SK-N-SH (cell line): Measurements from ENCODE around the gene EGF. TPM values are rescaled to one million over a fixed set of nuclear protein-coding genes. Genes with fewer than 3 reads are reported as not detected.

Source experiments
- CTCF ChIA-PET: fragments of 300-600, 350-600 bp; formaldehyde crosslinking; extraction: SDS; loops from one replicate; lab custom pipeline; 2021; lab: Yijun Ruan, JAX
- POLR2A ChIA-PET: fragments of 350-600 bp; sonication (Branson Sonifier 250); formaldehyde crosslinking; extraction: SDS; loops from one replicate; lab custom pipeline; 2020; ENCODE audit warnings: antibody characterized with exemption, inconsistent platforms; lab: Yijun Ruan, JAX
- DNase-seq: peaks from one replicate; pipeline ENCODE4 v3.0.0; 2012
- H2AFZ ChIP-seq: fragments of 200-600 bp; sonication (generic); 2 replicates; pipeline ENCODE4 v1.8.1; 2016; ENCODE audit warnings: antibody characterized with exemption, mild to moderate bottlenecking, low read depth
- H3F3A ChIP-seq: fragments of 200-600 bp; sonication (generic); replicated peaks from 2 replicates; pipeline ENCODE3; 2016; ENCODE audit warnings: antibody characterized with exemption, mild to moderate bottlenecking; ENCODE audit not compliant: insufficient read depth
- H3K27ac ChIP-seq, 2 experiments: fragments of 200-500 bp in 1 of 2; fragments of 200-600 bp in 1 of 2; sonication (Bioruptor generic) in 1 of 2; sonication (generic), shearing (Covaris generic) in 1 of 2; 2 replicates each; pipeline versions ENCODE4 v1.5.1 to v1.6.1; 2014 to 2016; ENCODE audit warnings: low read depth in 2 of 2, inconsistent platforms in 1 of 2, low read length in 1 of 2, mild to moderate bottlenecking in 1 of 2, mixed read lengths in 1 of 2
- H3K27me3 ChIP-seq: fragments of 200-600 bp; sonication (generic), shearing (Covaris generic); 2 replicates; pipeline ENCODE4 v1.6.1; 2016; ENCODE audit warnings: mixed run types; ENCODE audit not compliant: insufficient read depth
- H3K36me3 ChIP-seq, 2 experiments: fragments of 200-500 bp in 1 of 2; fragments of 200-600 bp in 1 of 2; sonication (Bioruptor generic) in 1 of 2; sonication (generic) in 1 of 2; replicated peaks in 1 of 2; 2 replicates each; pipeline versions ENCODE3 to v1.5.1; 2014 to 2016; ENCODE audit warnings: low read length in 1 of 2, mild to moderate bottlenecking in 1 of 2; ENCODE audit not compliant: insufficient read depth in 2 of 2, control insufficient read depth in 1 of 2
- H3K4me1 ChIP-seq, 2 experiments: fragments of 200-500 bp in 1 of 2; fragments of 200-600 bp in 1 of 2; sonication (Bioruptor generic) in 1 of 2; sonication (generic), shearing (Covaris generic) in 1 of 2; 2 replicates each; pipeline versions ENCODE4 v1.5.1 to v1.6.1; 2014 to 2016; ENCODE audit warnings: low read depth in 1 of 2, low read length in 1 of 2, mixed run types in 1 of 2; ENCODE audit not compliant: insufficient read depth in 2 of 2, control insufficient read depth in 1 of 2
- H3K4me2 ChIP-seq: fragments of 200-600 bp; sonication (generic), shearing (Covaris generic); 2 replicates; pipeline ENCODE4 v1.6.1; 2017; ENCODE audit warnings: mixed run types
- H3K4me3 ChIP-seq, 2 experiments: fragments of 200-500 bp in 1 of 2; fragments of 200-600 bp in 1 of 2; sonication (Bioruptor generic) in 1 of 2; sonication (generic), shearing (Covaris generic) in 1 of 2; 2 replicates each; pipeline versions ENCODE4 v1.5.1 to v1.8.1; 2014 to 2016; ENCODE audit warnings: low read depth in 2 of 2, inconsistent platforms in 1 of 2, low read length in 1 of 2, mild to moderate bottlenecking in 1 of 2, mixed read lengths in 1 of 2, moderate library complexity in 1 of 2
- H3K79me2 ChIP-seq: fragments of 200-600 bp; sonication (generic); 2 replicates; pipeline ENCODE4 v1.8.1; 2017; ENCODE audit warnings: mild to moderate bottlenecking; ENCODE audit not compliant: insufficient read depth
- H3K9ac ChIP-seq: fragments of 200-600 bp; sonication (generic); 2 replicates; pipeline ENCODE4 v1.6.1; 2017; ENCODE audit warnings: mixed run types
- H3K9me2 ChIP-seq: fragments of 200-600 bp; sonication (generic); 2 replicates; pipeline ENCODE4 v1.6.1; 2017; ENCODE audit warnings: mixed run types
- H3K9me3 ChIP-seq: fragments of 200-600 bp; sonication (generic); 2 replicates; pipeline ENCODE4 v1.6.1; 2017; ENCODE audit warnings: mixed run types, mild to moderate bottlenecking, moderate library complexity
- H4K20me1 ChIP-seq: fragments of 200-600 bp; sonication (generic); 2 replicates; pipeline ENCODE4 v1.6.1; 2017; ENCODE audit warnings: mild to moderate bottlenecking, mixed run types; ENCODE audit not compliant: insufficient read depth
- ELF1 ChIP-seq: IDR thresholded peaks from 2 replicates; pipeline ENCODE4 v1.4.0; 2012
- EZH2phosphoT487 ChIP-seq: fragments of 200-600 bp; sonication (generic); IDR thresholded peaks from 2 replicates; pipeline ENCODE4 v1.6.1; 2017; ENCODE audit warnings: low read depth, mixed run types, mild to moderate bottlenecking, antibody characterized with exemption, moderate library complexity, borderline replicate concordance
- FOXJ3 ChIP-seq: sonication (generic); formaldehyde crosslinking; IDR thresholded peaks from 2 replicates; pipeline ENCODE4 v1.5.1; 2020; ENCODE audit warnings: mild to moderate bottlenecking, missing genetic modification reagents
- FOXM1 ChIP-seq: IDR thresholded peaks from 2 replicates; pipeline ENCODE4 v1.4.0; 2012; ENCODE audit warnings: low read depth, mild to moderate bottlenecking
- GATA2 ChIP-seq: sonication (generic); formaldehyde crosslinking; IDR thresholded peaks from 2 replicates; pipeline ENCODE4 v1.5.0; 2020; ENCODE audit warnings: mild to moderate bottlenecking, missing genetic modification reagents
- MXI1 ChIP-seq: IDR thresholded peaks from 2 replicates; pipeline ENCODE4 v1.6.1; 2012; ENCODE audit warnings: mild to moderate bottlenecking, low read depth, low read length, improper control_type of control experiment
- RAD21 ChIP-seq: IDR thresholded peaks from 2 replicates; pipeline ENCODE4 v1.6.1; 2012; ENCODE audit warnings: mild to moderate bottlenecking, low read length
- RCOR1 ChIP-seq: fragments of 150-350 bp; IDR thresholded peaks from 2 replicates; pipeline ENCODE4 v1.6.1; 2017; ENCODE audit warnings: antibody characterized with exemption, low read length
- RFX5 ChIP-seq: IDR thresholded peaks from 2 replicates; pipeline ENCODE4 v1.6.1; 2012; ENCODE audit warnings: mild to moderate bottlenecking, improper control_type of control experiment, low read length
- SIN3A ChIP-seq: IDR thresholded peaks from 2 replicates; pipeline ENCODE4 v1.6.1; 2012; ENCODE audit warnings: low read depth, mild to moderate bottlenecking, low read length, moderate library complexity, borderline replicate concordance
- SMC3 ChIP-seq: IDR thresholded peaks from 2 replicates; pipeline ENCODE4 v1.6.1; 2012; ENCODE audit warnings: low read depth, low read length, improper control_type of control experiment
- TCF12 ChIP-seq: IDR thresholded peaks from 2 replicates; pipeline ENCODE4 v1.4.0; 2012
- TEAD4 ChIP-seq: IDR thresholded peaks from 2 replicates; pipeline ENCODE4 v1.4.0; 2012; ENCODE audit warnings: mild to moderate bottlenecking, borderline replicate concordance; ENCODE audit not compliant: insufficient read depth
- WGBS: methylation state at CpG from one replicate; pipeline ENCODE4 v1.1.6; 2017; ENCODE audit warnings: low lambda C conversion rate; 5-methylcytosine and 5-hydroxymethylcytosine counted together
- polyA plus RNA-seq, 3 experiments: library from polyadenylated mRNA; depleted of rRNA; stranded (reverse); fragments of >200 nt; gene quantifications; 2 replicates each; pipeline ENCODE4 v1.2.3, GENCODE V29; 2012
- TF ChIP-seq, protein P1 (sequence below): IDR thresholded peaks from 2 replicates; pipeline ENCODE4 v1.4.0; 2012; ENCODE audit warnings: low read depth, borderline replicate concordance
- TF ChIP-seq, protein P2 (sequence below): fragments of 150-350 bp; IDR thresholded peaks from 2 replicates; pipeline ENCODE4 v1.6.1; 2016; ENCODE audit warnings: mild to moderate bottlenecking, low read depth, low read length
- TF ChIP-seq, protein P3 (sequence below): IDR thresholded peaks from 2 replicates; pipeline ENCODE4 v1.6.1; 2012; ENCODE audit warnings: mild to moderate bottlenecking, low read depth, low read length, moderate library complexity
- TF ChIP-seq, protein P4 (sequence below): fragments of 150-350 bp; IDR thresholded peaks from 2 replicates; pipeline ENCODE4 v1.6.1; 2017; ENCODE audit warnings: antibody characterized with exemption, low read length, low read depth, borderline replicate concordance

The EGF gene
- polyA plus RNA-seq, 1 of the 3 experiments (the other 2 are of a cell fraction), result 0.89 TPM

DNA sequence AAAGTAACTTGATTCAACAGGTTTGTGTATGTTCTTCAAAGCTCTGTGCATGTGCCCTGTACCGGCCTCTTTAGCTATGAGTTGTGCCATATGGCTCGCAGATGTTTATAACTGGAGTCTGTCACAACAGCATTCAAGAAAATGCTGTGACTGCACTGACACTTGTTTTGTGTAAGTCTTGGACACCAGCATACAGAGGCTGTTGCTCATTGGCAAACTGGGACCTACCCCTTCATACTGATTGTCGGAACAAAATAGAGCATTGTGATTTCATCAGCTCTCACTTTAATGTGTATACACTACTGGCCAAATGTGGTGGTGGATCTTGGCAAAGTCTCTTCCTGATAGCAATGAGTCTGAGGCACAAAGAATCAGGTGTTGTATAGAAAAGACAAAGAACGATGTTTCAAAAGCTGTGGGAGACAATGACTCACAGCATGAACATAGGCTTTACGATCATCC is 133.9 kb downstream of the EGF start:
- no peaks in the 10 kb centered on the region for H3K79me2 ChIP-seq
- H3F3A ChIP-seq, result peaks cover 2% of the 10 kb centered on the region
- peak; percentile 11 for DNase-seq
- no peaks in the 10 kb centered on the region for H3K27me3 ChIP-seq
- peaks cover 0 to 13% of the 10 kb centered on the region in 2 experiments; a peak in 1 of 4 replicates for H3K4me1 ChIP-seq
- no peak overlapping the region for H3K9ac ChIP-seq
- H2AFZ ChIP-seq, result no peak overlapping the region
- no peaks in the 10 kb centered on the region for H3K9me2 ChIP-seq
- no peak overlapping the region; a peak in 1 of 4 replicates for H3K27ac ChIP-seq
- H3K4me2 ChIP-seq, result no peak overlapping the region
- peaks cover 0 to 5% of the 10 kb centered on the region in 2 experiments for H3K36me3 ChIP-seq
- WGBS, result 82% methylated on average over 5 of the region's 5 CpGs
- H3K4me3 ChIP-seq, result no peak overlapping the region
- H3K9me3 ChIP-seq, result no peaks in the 10 kb centered on the region
- TF ChIP-seq EZH2phosphoT487 (no peak), GATA2 (CRISPR knock-in tag) (no peak), TEAD4 (no peak), FOXJ3 (CRISPR knock-in tag) (no peak), ELF1 (no peak), FOXM1 (no peak), SIN3A (no peak), TCF12 (0 out of 2 replicates have a peak, but pooled peaks have one; percentile 29), RCOR1 (0 out of 2 replicates have a peak, but pooled peaks have one; percentile 34), MXI1 (no peak)
- TF ChIP-seq, protein P1, sequence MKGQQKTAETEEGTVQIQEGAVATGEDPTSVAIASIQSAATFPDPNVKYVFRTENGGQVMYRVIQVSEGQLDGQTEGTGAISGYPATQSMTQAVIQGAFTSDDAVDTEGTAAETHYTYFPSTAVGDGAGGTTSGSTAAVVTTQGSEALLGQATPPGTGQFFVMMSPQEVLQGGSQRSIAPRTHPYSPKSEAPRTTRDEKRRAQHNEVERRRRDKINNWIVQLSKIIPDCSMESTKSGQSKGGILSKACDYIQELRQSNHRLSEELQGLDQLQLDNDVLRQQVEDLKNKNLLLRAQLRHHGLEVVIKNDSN, result no peak
- TF ChIP-seq, protein P2, sequence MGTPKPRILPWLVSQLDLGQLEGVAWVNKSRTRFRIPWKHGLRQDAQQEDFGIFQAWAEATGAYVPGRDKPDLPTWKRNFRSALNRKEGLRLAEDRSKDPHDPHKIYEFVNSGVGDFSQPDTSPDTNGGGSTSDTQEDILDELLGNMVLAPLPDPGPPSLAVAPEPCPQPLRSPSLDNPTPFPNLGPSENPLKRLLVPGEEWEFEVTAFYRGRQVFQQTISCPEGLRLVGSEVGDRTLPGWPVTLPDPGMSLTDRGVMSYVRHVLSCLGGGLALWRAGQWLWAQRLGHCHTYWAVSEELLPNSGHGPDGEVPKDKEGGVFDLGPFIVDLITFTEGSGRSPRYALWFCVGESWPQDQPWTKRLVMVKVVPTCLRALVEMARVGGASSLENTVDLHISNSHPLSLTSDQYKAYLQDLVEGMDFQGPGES, result no peak
- POLR2A ChIA-PET, result no interaction called here
- CTCF ChIA-PET, result interaction anchor here (1.0 to 4.2 kb wide), 6 partner anchors 12 to 472 kb away, joined by 3 to 28 read pairs (median 3); no protein-coding TSS in a partner anchor
- no peaks in the 10 kb centered on the region for H4K20me1 ChIP-seq

DNA sequence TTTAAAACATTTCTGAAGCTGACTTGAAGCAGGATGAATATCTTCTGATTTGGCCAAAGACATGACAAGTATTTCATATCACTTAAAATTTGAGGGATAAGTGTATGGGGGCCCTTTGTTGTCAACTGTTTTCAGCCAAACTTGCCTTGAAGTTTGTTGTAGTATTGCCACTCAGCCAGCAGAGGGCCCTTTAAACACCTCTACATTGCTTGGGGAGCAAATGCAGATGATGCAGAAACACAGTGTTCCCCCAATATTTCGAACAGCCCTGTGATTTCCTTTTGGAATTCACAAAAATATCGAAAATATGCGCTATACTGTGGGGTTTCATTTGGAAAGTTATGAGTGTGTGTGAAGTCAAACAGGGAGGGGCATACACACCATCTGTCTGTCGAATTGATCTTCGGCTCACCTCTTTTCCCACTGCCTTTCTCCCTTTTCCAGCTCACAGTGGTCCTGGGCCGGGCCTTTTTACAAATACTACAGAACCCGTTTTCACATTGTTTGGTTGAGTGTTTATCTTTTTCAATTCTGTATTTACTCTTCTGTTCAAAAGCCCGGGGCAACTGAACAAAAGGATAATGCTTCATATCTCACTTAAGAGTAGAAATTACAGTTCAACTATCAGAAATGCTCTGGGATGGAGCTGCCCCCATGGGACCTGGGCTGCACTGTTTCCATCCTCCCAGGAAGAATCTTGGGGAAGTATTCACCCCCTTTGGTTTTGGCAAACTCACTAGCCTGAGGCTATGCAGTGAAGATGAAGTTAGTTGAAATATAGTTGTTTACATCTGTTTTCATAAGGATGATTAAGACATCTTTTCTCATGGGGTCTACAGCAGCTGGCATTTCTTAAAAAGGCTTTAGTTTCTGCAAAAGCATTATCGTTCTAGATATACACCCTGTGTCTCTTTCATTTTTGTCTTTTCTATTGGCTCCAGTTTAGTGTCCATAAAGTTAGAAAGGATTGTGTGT is 137.6 kb downstream of the EGF start:
- Histone ChIP-seq H3K27me3 (no peaks in the 10 kb centered on the region), H3K9ac (no peak overlapping the region), H3K27ac (no peak overlapping the region), H3K4me2 (no peak overlapping the region), H4K20me1 (no peaks in the 10 kb centered on the region), H3K9me2 (no peaks in the 10 kb centered on the region), H3K79me2 (no peaks in the 10 kb centered on the region), H2AFZ (no peak overlapping the region), H3K4me3 (no peak overlapping the region), H3F3A (no peaks in the 10 kb centered on the region), H3K36me3 (peaks cover 0 to 5% of the 10 kb centered on the region in 2 experiments), H3K9me3 (no peaks in the 10 kb centered on the region), H3K4me1 (peaks cover 0 to 8% of the 10 kb centered on the region in 2 experiments; a peak in 1 of 4 replicates)
- DNase-seq, result peak; percentile 38
- POLR2A ChIA-PET, result no interaction called here
- WGBS, result 57% methylated on average over 9 of the region's 9 CpGs
- CTCF ChIA-PET, result interaction anchor here (0.6 to 4.2 kb wide), 46 partner anchors 9 to 466 kb away, joined by 3 to 28 read pairs (median 4); partner anchors contain the start of gene ELOVL6
- TF ChIP-seq TEAD4 (no peak), RAD21 (peak; percentile 84), MXI1 (no peak), EZH2phosphoT487 (no peak), GATA2 (CRISPR knock-in tag) (no peak), FOXM1 (no peak), RFX5 (no peak), FOXJ3 (CRISPR knock-in tag) (0 out of 2 replicates have a peak, but pooled peaks have one; percentile 18), SMC3 (peak; percentile 88), ELF1 (no peak)
- TF ChIP-seq, protein P3, sequence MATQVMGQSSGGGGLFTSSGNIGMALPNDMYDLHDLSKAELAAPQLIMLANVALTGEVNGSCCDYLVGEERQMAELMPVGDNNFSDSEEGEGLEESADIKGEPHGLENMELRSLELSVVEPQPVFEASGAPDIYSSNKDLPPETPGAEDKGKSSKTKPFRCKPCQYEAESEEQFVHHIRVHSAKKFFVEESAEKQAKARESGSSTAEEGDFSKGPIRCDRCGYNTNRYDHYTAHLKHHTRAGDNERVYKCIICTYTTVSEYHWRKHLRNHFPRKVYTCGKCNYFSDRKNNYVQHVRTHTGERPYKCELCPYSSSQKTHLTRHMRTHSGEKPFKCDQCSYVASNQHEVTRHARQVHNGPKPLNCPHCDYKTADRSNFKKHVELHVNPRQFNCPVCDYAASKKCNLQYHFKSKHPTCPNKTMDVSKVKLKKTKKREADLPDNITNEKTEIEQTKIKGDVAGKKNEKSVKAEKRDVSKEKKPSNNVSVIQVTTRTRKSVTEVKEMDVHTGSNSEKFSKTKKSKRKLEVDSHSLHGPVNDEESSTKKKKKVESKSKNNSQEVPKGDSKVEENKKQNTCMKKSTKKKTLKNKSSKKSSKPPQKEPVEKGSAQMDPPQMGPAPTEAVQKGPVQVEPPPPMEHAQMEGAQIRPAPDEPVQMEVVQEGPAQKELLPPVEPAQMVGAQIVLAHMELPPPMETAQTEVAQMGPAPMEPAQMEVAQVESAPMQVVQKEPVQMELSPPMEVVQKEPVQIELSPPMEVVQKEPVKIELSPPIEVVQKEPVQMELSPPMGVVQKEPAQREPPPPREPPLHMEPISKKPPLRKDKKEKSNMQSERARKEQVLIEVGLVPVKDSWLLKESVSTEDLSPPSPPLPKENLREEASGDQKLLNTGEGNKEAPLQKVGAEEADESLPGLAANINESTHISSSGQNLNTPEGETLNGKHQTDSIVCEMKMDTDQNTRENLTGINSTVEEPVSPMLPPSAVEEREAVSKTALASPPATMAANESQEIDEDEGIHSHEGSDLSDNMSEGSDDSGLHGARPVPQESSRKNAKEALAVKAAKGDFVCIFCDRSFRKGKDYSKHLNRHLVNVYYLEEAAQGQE, result no peak
- TF ChIP-seq, protein P4, sequence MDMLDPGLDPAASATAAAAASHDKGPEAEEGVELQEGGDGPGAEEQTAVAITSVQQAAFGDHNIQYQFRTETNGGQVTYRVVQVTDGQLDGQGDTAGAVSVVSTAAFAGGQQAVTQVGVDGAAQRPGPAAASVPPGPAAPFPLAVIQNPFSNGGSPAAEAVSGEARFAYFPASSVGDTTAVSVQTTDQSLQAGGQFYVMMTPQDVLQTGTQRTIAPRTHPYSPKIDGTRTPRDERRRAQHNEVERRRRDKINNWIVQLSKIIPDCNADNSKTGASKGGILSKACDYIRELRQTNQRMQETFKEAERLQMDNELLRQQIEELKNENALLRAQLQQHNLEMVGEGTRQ, result no peak
